HepG2 (cell line): ENCODE data around the gene BIK. TPM values are rescaled to one million over a fixed set of nuclear protein-coding genes. Genes with fewer than 3 reads are reported as not detected.
A peak's percentile ranks its signal among the peaks of the same experiment; 100 is the strongest.

Experiments used
- ATAC-seq: fragments of 200-7000 bp; cut with Tn5 transposase; 3 replicates; pipeline ENCODE4 v1.9.1; 2020; ENCODE audit warnings: mild to moderate bottlenecking, moderate library complexity
- BruUV-seq: library from RNA; stranded (reverse); fragments of 400-500 nt; replicated peaks from 2 replicates; lab custom pipeline; 2021; lab: Mats Ljungman, UMichigan
- CTCF ChIA-PET: fragments of 300-600 bp; formaldehyde crosslinking; extraction: SDS; loops from one replicate; lab custom pipeline; 2021; ENCODE audit warnings: low total read pairs, inconsistent platforms, low intra/inter-chr PET ratio; lab: Yijun Ruan, JAX
- POLR2A ChIA-PET: fragments of 350-600 bp; sonication (Branson Sonifier 250); formaldehyde crosslinking; loops from one replicate; lab custom pipeline; 2020; ENCODE audit warnings: antibody characterized with exemption, inconsistent platforms; lab: Yijun Ruan, JAX
- DNase-seq: peaks from one replicate; pipeline ENCODE4 v3.0.0-alpha.2; 2015; ENCODE audit warnings: low spot score
- FAIRE-seq: peaks from 3 replicates; lab custom pipeline; 2011; peaks lifted over from hg19 to GRCh38; lab: Jason Lieb, UNC
- H2AFZ ChIP-seq: one replicate; pipeline ENCODE4 v1.6.1; 2011; ENCODE audit warnings: low read length, inconsistent platforms
- H3K27ac ChIP-seq: fragments of 300-600 bp; 3 replicates; pipeline ENCODE4 v1.8.0; 2011; ENCODE audit warnings: mixed run types, mild to moderate bottlenecking, mixed read lengths, low read length, inconsistent platforms; ENCODE audit not compliant: insufficient read depth; ENCODE audit errors: extremely low read length
- H3K27me3 ChIP-seq, 2 experiments: fragments of 200-600 bp in 1 of 2; 2 replicates in 1 of 2; 3 replicates in 1 of 2; pipeline versions ENCODE4 v1.6.0 to v1.8.0; 2011; ENCODE audit warnings: low read length in 2 of 2, mild to moderate bottlenecking in 2 of 2, moderate library complexity in 2 of 2, inconsistent platforms in 1 of 2; ENCODE audit not compliant: insufficient read depth in 2 of 2, control insufficient read depth in 1 of 2
- H3K36me3 ChIP-seq, 2 experiments: fragments of 200-600 bp in 1 of 2; replicated peaks in 1 of 2; 2 replicates in 1 of 2; 3 replicates in 1 of 2; pipeline versions ENCODE4 v1.5.1 to v1.8.0; 2011; ENCODE audit warnings: low read length in 2 of 2, inconsistent platforms in 1 of 2; ENCODE audit not compliant: insufficient read depth in 2 of 2, control insufficient read depth in 1 of 2
- H3K4me1 ChIP-seq: 2 replicates; pipeline ENCODE4 v1.5.1; 2012; ENCODE audit warnings: low read length, inconsistent platforms; ENCODE audit not compliant: insufficient read depth
- H3K4me2 ChIP-seq: 2 replicates; pipeline ENCODE4 v1.6.0; 2011; ENCODE audit warnings: low read depth, low read length, inconsistent platforms
- H3K4me3 ChIP-seq, 3 experiments: fragments of 200-600 bp in 1 of 3; sonication (generic), shearing (Covaris generic) in 1 of 3; replicated peaks in 1 of 3; 2 replicates each; pipeline ENCODE4 v1.5.1; 2011 to 2016; ENCODE audit warnings: low read length in 3 of 3, inconsistent platforms in 2 of 3, low read depth in 2 of 3, mild to moderate bottlenecking in 2 of 3, control low read depth in 1 of 3, mixed read lengths in 1 of 3; ENCODE audit not compliant: insufficient read depth in 1 of 3
- H3K79me2 ChIP-seq: one replicate; pipeline ENCODE4 v1.6.1; 2011; ENCODE audit warnings: low read length, inconsistent platforms; ENCODE audit not compliant: insufficient read depth
- H3K9ac ChIP-seq: 2 replicates; pipeline ENCODE4 v1.6.0; 2011; ENCODE audit warnings: mild to moderate bottlenecking, low read depth, low read length, inconsistent platforms; ENCODE audit not compliant: insufficient read depth
- H3K9me3 ChIP-seq: 2 replicates; pipeline ENCODE4 v1.5.1; 2012; ENCODE audit warnings: mild to moderate bottlenecking, low read length
- H4K20me1 ChIP-seq: 2 replicates; pipeline ENCODE4 v1.6.0; 2011; ENCODE audit warnings: inconsistent platforms, mild to moderate bottlenecking, low read length, moderate library complexity; ENCODE audit not compliant: insufficient read depth
- AGO2 ChIP-seq: fragments of 200-400 bp; formaldehyde crosslinking; optimal IDR thresholded peaks from 2 replicates; pipeline ENCODE3; 2017; ENCODE audit warnings: mild to moderate bottlenecking, low read depth, low read length, moderate library complexity
- ARNT ChIP-seq: fragments of 450-650 bp; IDR thresholded peaks from 2 replicates; pipeline ENCODE4 v1.6.1; 2017
- BATF2 ChIP-seq: sonication (generic); formaldehyde crosslinking; IDR thresholded peaks from 2 replicates; pipeline ENCODE4 v1.8.0; 2022; ENCODE audit warnings: mild to moderate bottlenecking, missing genetic modification reagents, moderate library complexity
- CREM ChIP-seq, 2 experiments: sonication (generic) in 1 of 2; formaldehyde crosslinking in 1 of 2; IDR thresholded peaks; 2 replicates each; pipeline versions ENCODE4 v1.4.0 to v1.6.1; 2016 to 2020; ENCODE audit warnings: antibody characterized with exemption in 1 of 2, mild to moderate bottlenecking in 1 of 2, missing genetic modification reagents in 1 of 2
- CTCF ChIP-seq: sonication (generic); formaldehyde crosslinking; IDR thresholded peaks from 2 replicates; pipeline ENCODE4 v1.5.0; 2020; ENCODE audit warnings: mild to moderate bottlenecking, missing genetic modification reagents, moderate library complexity
- HOXD1 ChIP-seq: sonication (generic); formaldehyde crosslinking; IDR thresholded peaks from 2 replicates; pipeline ENCODE4 v1.5.0; 2020; ENCODE audit warnings: missing genetic modification reagents
- KMT2B ChIP-seq: IDR thresholded peaks from 2 replicates; pipeline ENCODE4 v1.6.1; 2016; ENCODE audit warnings: missing genetic modification reagents, missing compliant biosample characterization
- NFE2 ChIP-seq: sonication (generic); formaldehyde crosslinking; IDR thresholded peaks from 2 replicates; pipeline ENCODE4 v1.4.0; 2020; ENCODE audit warnings: missing genetic modification reagents
- SOX6 ChIP-seq, 2 experiments: fragments of 450-650 bp in 1 of 2; sonication (generic) in 1 of 2; formaldehyde crosslinking in 1 of 2; IDR thresholded peaks; 2 replicates each; pipeline versions ENCODE4 v1.4.0 to v1.6.1; 2017 to 2020; ENCODE audit warnings: antibody characterized with exemption in 1 of 2, mild to moderate bottlenecking in 1 of 2, missing genetic modification reagents in 1 of 2
- SP1 ChIP-seq, 2 experiments: fragments of 450-650 bp in 1 of 2; sonication (generic) in 1 of 2; formaldehyde crosslinking in 1 of 2; IDR thresholded peaks; 2 replicates each; pipeline versions ENCODE4 v1.4.0 to v1.6.1; 2016 to 2020; ENCODE audit warnings: missing genetic modification reagents in 1 of 2
- ZNF12 ChIP-seq: sonication (generic); formaldehyde crosslinking; IDR thresholded peaks from 2 replicates; pipeline ENCODE4 v1.5.0; 2020; ENCODE audit warnings: missing genetic modification reagents
- ZNF225 ChIP-seq: sonication (generic); formaldehyde crosslinking; IDR thresholded peaks from 2 replicates; pipeline ENCODE4 v1.4.0; 2020; ENCODE audit warnings: mild to moderate bottlenecking, missing genetic modification reagents
- ZNF792 ChIP-seq: IDR thresholded peaks from 2 replicates; pipeline ENCODE4 v1.6.1; 2016
- WGBS: methylation state at CpG from one replicate; pipeline ENCODE4 v1.1.6; 2017; ENCODE audit warnings: low lambda C conversion rate; 5-methylcytosine and 5-hydroxymethylcytosine counted together
- in situ Hi-C: cut with HindIII; loops from 2 replicates; pipeline ENCODE4 v1.10.0; 2017; ENCODE audit warnings: low pct_unique_long_range_greater_than_20kb; ENCODE audit not compliant: extremely low pct_ligation_motif_present
- intact Hi-C: fragments of 100-400 bp; cut with micrococcal nuclease; formaldehyde crosslinking; loops from one replicate; pipeline ENCODE4 v1.10.0; 2022; ENCODE audit not compliant: unreplicated experiment
- polyA plus RNA-seq, 8 experiments: library from polyadenylated mRNA; depleted of rRNA in 3 of 8; stranded (reverse) in 7 of 8; unstranded in 1 of 8; fragments of >200 nt; fragmentation: Illumina TruSeq in 4 of 8; extraction: Trizol in 4 of 8; gene quantifications; 2 replicates each; pipeline versions ENCODE4 v1.2.1 to v1.2.3, GENCODE V29; 2011 to 2016; ENCODE audit warnings: low read depth in 4 of 8, missing spikeins in 1 of 8, mixed read lengths in 1 of 8; ENCODE audit not compliant: insufficient read depth in 1 of 8
- total RNA-seq, 5 experiments: library from RNA; depleted of rRNA; stranded (reverse); fragments of >200 nt; fragmentation: Illumina TruSeq; extraction: Trizol; gene quantifications; 2 replicates each; pipeline ENCODE4 v1.2.3, GENCODE V29; 2016; ENCODE audit warnings: low read depth in 1 of 5

BIK gene
- total and polyA plus RNA-seq, 2 of the 13 experiments (the other 11 are each of a cell fraction or from before 2014, with no cell fraction given): 0.54 to 0.80 TPM

GRCh38 chr22:43166132-43166930 lies 55.8 kb downstream of the BIK start:
- H3K4me3 ChIP-seq: no peak overlapping the region
- no peaks in the 10 kb centered on the region for H3K9me3 ChIP-seq
- intact Hi-C loops (no loop called here), in situ Hi-C loops (no loop called here)
- H3K27ac ChIP-seq: no peak overlapping the region
- TSS peak; percentile 18 for BruUV-seq
- FAIRE-seq (no peak), DNase-seq (no peak), ATAC-seq (no peak)
- 0 out of 2 replicates have a peak, but pooled peaks cover 8% of the 10 kb centered on the region for H3K4me1 ChIP-seq
- H3K9ac ChIP-seq: no peak overlapping the region
- WGBS: 75% methylated on average over 16 of the region's 23 CpGs
- CTCF ChIA-PET: no interaction called here
- H2AFZ ChIP-seq: no peak overlapping the region
- peaks cover 3 to 13% of the 10 kb centered on the region in 2 experiments; a peak in 4 of 5 replicates for H3K27me3 ChIP-seq
- H3K79me2 ChIP-seq: no peaks in the 10 kb centered on the region
- H4K20me1 ChIP-seq: no peaks in the 10 kb centered on the region
- no peak overlapping the region for H3K4me2 ChIP-seq
- peaks cover 6 to 12% of the 10 kb centered on the region in 2 experiments; a peak in 3 of 5 replicates for H3K36me3 ChIP-seq
- POLR2A ChIA-PET: no interaction called here
- TF ChIP-seq ZNF792 (CRISPR knock-in tag) (no peak), SP1 (IDR thresholded peaks at IDR 0.05) (no peak), SP1 (CRISPR knock-in tag; IDR thresholded peaks at IDR 0.05) (no peak), AGO2 (peak; percentile 61), CREM (IDR thresholded peaks at IDR 0.05) (no peak), CREM (CRISPR knock-in tag; IDR thresholded peaks at IDR 0.05) (no peak), BATF2 (CRISPR knock-in tag) (no peak), SOX6 (IDR thresholded peaks at IDR 0.05) (no peak), SOX6 (CRISPR knock-in tag; IDR thresholded peaks at IDR 0.05) (no peak), NFE2 (CRISPR knock-in tag) (no peak), CTCF (0 out of 2 replicates have a peak, but pooled peaks have one; percentile 7), ARNT (no peak), HOXD1 (CRISPR knock-in tag) (no peak), ZNF225 (CRISPR knock-in tag) (no peak), ZNF12 (no peak), KMT2B (no peak)
